B cell (primary cell): ENCODE data around the gene SEMA4C. TPM values are rescaled to one million over a fixed set of nuclear protein-coding genes. Genes with fewer than 3 reads are reported as not detected.

ENCODE experiments used
- ATAC-seq: fragments of 200-7000 bp; cut with Tn5 transposase; one replicate; pipeline ENCODE4 v1.10.0; 2021; ENCODE audit warnings: low read depth, mild to moderate bottlenecking, moderate number of reproducible peaks, moderate library complexity
- CTCF ChIA-PET: fragments of 350-600 bp; sonication (Branson Sonifier 250); formaldehyde crosslinking; loops from one replicate; lab custom pipeline; 2021; ENCODE audit warnings: antibody characterized with exemption, inconsistent platforms; lab: Charles Lee
- POLR2A ChIA-PET: fragments of 350-600 bp; sonication (Branson Sonifier 250); formaldehyde crosslinking; loops from one replicate; lab custom pipeline; 2021; ENCODE audit warnings: antibody characterized with exemption; lab: Charles Lee
- DNase-seq: peaks from one replicate; pipeline ENCODE4 v3.0.0; 2013
- H2AFZ ChIP-seq: 2 replicates; pipeline ENCODE4 v1.6.1; 2012; ENCODE audit warnings: mild to moderate bottlenecking, low read depth, low read length; ENCODE audit not compliant: insufficient read depth, poor library complexity, severe bottlenecking
- H3K27ac ChIP-seq, 2 donors: 1 replicate in 1 of 2; 2 replicates in 1 of 2; pipeline ENCODE4 v1.5.1; 2012 to 2013; ENCODE audit warnings: low read length in 2 of 2, mild to moderate bottlenecking in 2 of 2, moderate library complexity in 1 of 2
- H3K27me3 ChIP-seq, 4 experiments: fragments of 200-600 bp in 1 of 4; sonication (generic) in 1 of 4; replicated peaks in 1 of 4; 1 replicate in 2 of 4; 2 replicates in 2 of 4; pipeline versions ENCODE4 v1.6.1 to v1.7.0; 2013 to 2016; ENCODE audit warnings: low read length in 3 of 4, mild to moderate bottlenecking in 2 of 4, mixed read lengths in 1 of 4, moderate library complexity in 1 of 4; ENCODE audit not compliant: insufficient read depth in 4 of 4, control insufficient read depth in 3 of 4; ENCODE audit errors: control extremely low read depth in 1 of 4
- H3K36me3 ChIP-seq, 2 experiments: replicated peaks in 1 of 2; 1 replicate in 1 of 2; 2 replicates in 1 of 2; pipeline versions ENCODE4 v1.6.1 to v1.7.1; 2013; ENCODE audit warnings: low read length in 1 of 2; ENCODE audit not compliant: insufficient read depth in 2 of 2, control insufficient read depth in 1 of 2; ENCODE audit errors: control extremely low read depth in 1 of 2, extremely low read depth in 1 of 2
- H3K4me1 ChIP-seq, 2 donors: fragments of 200-600 bp in 1 of 2; sonication (generic) in 1 of 2; 1 replicate in 1 of 2; 2 replicates in 1 of 2; pipeline versions ENCODE4 v1.5.1 to v1.6.1; 2013 to 2017; ENCODE audit warnings: low read length in 2 of 2; ENCODE audit not compliant: control insufficient read depth in 2 of 2, insufficient read depth in 2 of 2
- H3K4me2 ChIP-seq: replicated peaks from 2 replicates; pipeline ENCODE3; 2012; ENCODE audit warnings: mild to moderate bottlenecking, low read depth, low read length; ENCODE audit not compliant: poor library complexity, severe bottlenecking
- H3K4me3 ChIP-seq, 5 experiments: fragments of 200-600 bp in 1 of 5; sonication (generic) in 1 of 5; 1 replicate in 3 of 5; 2 replicates in 2 of 5; pipeline versions ENCODE4 v1.5.1 to v1.7.0; 2011 to 2016; ENCODE audit warnings: low read length in 4 of 5, mild to moderate bottlenecking in 4 of 5, low read depth in 2 of 5, control low read depth in 1 of 5, moderate library complexity in 1 of 5; ENCODE audit not compliant: insufficient read depth in 1 of 5; ENCODE audit errors: control extremely low read depth in 1 of 5, extremely low read depth in 1 of 5
- H3K79me2 ChIP-seq: fragments of 200-600 bp; sonication (generic); one replicate; pipeline ENCODE4 v1.6.0; 2016; ENCODE audit warnings: low read length; ENCODE audit not compliant: control insufficient read depth, insufficient read depth
- H3K9ac ChIP-seq: fragments of 200-600 bp; sonication (generic); 2 replicates; pipeline ENCODE4 v1.6.1; 2017; ENCODE audit warnings: mild to moderate bottlenecking, low read length, moderate library complexity
- H3K9me3 ChIP-seq, 3 donors: one replicate each; pipeline versions ENCODE4 v1.6.1 to v1.7.1; 2013; ENCODE audit warnings: low read length in 2 of 3; ENCODE audit not compliant: control insufficient read depth in 2 of 3, insufficient read depth in 1 of 3; ENCODE audit errors: control extremely low read depth in 1 of 3
- H4K20me1 ChIP-seq: 2 replicates; pipeline ENCODE4 v1.6.0; 2012; ENCODE audit warnings: mild to moderate bottlenecking, low read length; ENCODE audit not compliant: insufficient read depth, control insufficient read depth, poor library complexity, severe bottlenecking
- H3K27ac Mint-ChIP-seq: one replicate; pipeline ENCODE4 v1.8.0; 2021; ENCODE audit warnings: mixed read lengths
- H3K27me3 Mint-ChIP-seq: one replicate; pipeline ENCODE4 v1.8.0; 2021; ENCODE audit warnings: mixed read lengths
- H3K4me1 Mint-ChIP-seq: one replicate; pipeline ENCODE4 v1.8.0; 2021; ENCODE audit warnings: mixed read lengths
- H3K4me3 Mint-ChIP-seq: one replicate; pipeline ENCODE4 v1.8.0; 2021; ENCODE audit warnings: mixed read lengths
- H3K9me3 Mint-ChIP-seq: one replicate; pipeline ENCODE4 v1.8.0; 2022; ENCODE audit warnings: mixed read lengths; ENCODE audit not compliant: insufficient read depth
- EZH2 ChIP-seq: IDR thresholded peaks from 2 replicates; pipeline ENCODE4 v1.6.1; 2012; ENCODE audit warnings: borderline replicate concordance, low read depth, mild to moderate bottlenecking, moderate library complexity, low read length; ENCODE audit not compliant: insufficient read depth, poor library complexity, severe bottlenecking
- WGBS: methylation state at CpG from one replicate; pipeline ENCODE4 v1.1.5; 2013; ENCODE audit warnings: missing lambda C conversion rate; ENCODE audit not compliant: insufficient coverage; 5-methylcytosine and 5-hydroxymethylcytosine counted together
- intact Hi-C: fragments of 100-400 bp; cut with micrococcal nuclease; formaldehyde crosslinking; loops from one replicate; pipeline ENCODE4 v1.10.0; 2022
- polyA plus RNA-seq: library from polyadenylated mRNA; depleted of rRNA; stranded (reverse); fragments of >200 nt; gene quantifications from 2 replicates; pipeline ENCODE4 v1.2.3, GENCODE V29; 2012
- total RNA-seq, 2 donors: library from RNA; stranded (reverse); fragments of 120-200 nt in 1 of 2; gene quantifications; 1 replicate in 1 of 2; 2 replicates in 1 of 2; pipeline versions ENCODE4 v1.2.3 to v1.2.4, GENCODE V29; 2013 to 2022
- TF ChIP-seq, protein P1 (sequence below): fragments of 200-600 bp; IDR thresholded peaks from one replicate; pipeline ENCODE4 v1.8.0; 2022; ENCODE audit warnings: antibody characterized with exemption, mild to moderate bottlenecking

The SEMA4C gene
- total and polyA plus RNA-seq, 2 donors (not counting 1 experiment from before 2014, with no cell fraction given), result 0.28 to 0.94 TPM

DNA sequence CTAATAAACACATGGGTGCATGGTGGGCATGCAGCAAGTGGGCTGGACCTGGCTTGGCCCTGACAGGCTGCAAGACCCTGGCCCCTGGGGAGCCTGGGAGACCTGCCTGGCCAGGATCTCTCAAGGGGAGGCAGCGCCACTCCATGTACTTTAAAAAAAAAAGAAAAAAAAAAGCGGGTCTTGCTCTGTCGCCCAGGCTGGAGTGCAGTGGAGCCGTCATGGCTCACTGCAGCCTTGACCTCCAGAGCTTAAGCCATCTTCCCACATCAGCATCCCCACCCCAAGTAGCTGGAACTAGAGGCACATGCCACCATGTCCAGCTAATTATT lies 29.5 kb upstream of the SEMA4C start:
- Mint-ChIP-seq H3K4me3 (no peak overlapping the region), H3K27me3 (peaks cover 3% of the 10 kb centered on the region), H3K27ac (no peak overlapping the region), H3K4me1 (peaks cover 5% of the 10 kb centered on the region), H3K9me3 (no peaks in the 10 kb centered on the region)
- no peak overlapping the region for H3K4me2 ChIP-seq
- no peaks in the 10 kb centered on the region for H3K79me2 ChIP-seq
- ATAC-seq (no peak), DNase-seq (no peak)
- no peak overlapping the region for H3K9ac ChIP-seq
- H3K4me3 ChIP-seq, result no peak overlapping the region
- intact Hi-C loops, result no loop called here
- POLR2A ChIA-PET, result no interaction called here
- no peaks in the 10 kb centered on the region for H4K20me1 ChIP-seq
- H3K27me3 ChIP-seq, result no peaks in the 10 kb centered on the region
- no peaks in the 10 kb centered on the region for H3K36me3 ChIP-seq
- TF ChIP-seq, protein P1, sequence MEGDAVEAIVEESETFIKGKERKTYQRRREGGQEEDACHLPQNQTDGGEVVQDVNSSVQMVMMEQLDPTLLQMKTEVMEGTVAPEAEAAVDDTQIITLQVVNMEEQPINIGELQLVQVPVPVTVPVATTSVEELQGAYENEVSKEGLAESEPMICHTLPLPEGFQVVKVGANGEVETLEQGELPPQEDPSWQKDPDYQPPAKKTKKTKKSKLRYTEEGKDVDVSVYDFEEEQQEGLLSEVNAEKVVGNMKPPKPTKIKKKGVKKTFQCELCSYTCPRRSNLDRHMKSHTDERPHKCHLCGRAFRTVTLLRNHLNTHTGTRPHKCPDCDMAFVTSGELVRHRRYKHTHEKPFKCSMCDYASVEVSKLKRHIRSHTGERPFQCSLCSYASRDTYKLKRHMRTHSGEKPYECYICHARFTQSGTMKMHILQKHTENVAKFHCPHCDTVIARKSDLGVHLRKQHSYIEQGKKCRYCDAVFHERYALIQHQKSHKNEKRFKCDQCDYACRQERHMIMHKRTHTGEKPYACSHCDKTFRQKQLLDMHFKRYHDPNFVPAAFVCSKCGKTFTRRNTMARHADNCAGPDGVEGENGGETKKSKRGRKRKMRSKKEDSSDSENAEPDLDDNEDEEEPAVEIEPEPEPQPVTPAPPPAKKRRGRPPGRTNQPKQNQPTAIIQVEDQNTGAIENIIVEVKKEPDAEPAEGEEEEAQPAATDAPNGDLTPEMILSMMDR, result no peak
- no peak for TF ChIP-seq EZH2
- H3K4me1 ChIP-seq, result no peaks in the 10 kb centered on the region
- H3K27ac ChIP-seq, result no peak overlapping the region
- H2AFZ ChIP-seq, result no peak overlapping the region
- CTCF ChIA-PET, result interaction anchor here (0.7 kb wide), 1 partner anchor 286 kb away, joined by 5 read pairs; no protein-coding TSS in a partner anchor
- no peaks in the 10 kb centered on the region for H3K9me3 ChIP-seq
- 100% methylated on average over 1 of the region's 4 CpGs for WGBS

DNA sequence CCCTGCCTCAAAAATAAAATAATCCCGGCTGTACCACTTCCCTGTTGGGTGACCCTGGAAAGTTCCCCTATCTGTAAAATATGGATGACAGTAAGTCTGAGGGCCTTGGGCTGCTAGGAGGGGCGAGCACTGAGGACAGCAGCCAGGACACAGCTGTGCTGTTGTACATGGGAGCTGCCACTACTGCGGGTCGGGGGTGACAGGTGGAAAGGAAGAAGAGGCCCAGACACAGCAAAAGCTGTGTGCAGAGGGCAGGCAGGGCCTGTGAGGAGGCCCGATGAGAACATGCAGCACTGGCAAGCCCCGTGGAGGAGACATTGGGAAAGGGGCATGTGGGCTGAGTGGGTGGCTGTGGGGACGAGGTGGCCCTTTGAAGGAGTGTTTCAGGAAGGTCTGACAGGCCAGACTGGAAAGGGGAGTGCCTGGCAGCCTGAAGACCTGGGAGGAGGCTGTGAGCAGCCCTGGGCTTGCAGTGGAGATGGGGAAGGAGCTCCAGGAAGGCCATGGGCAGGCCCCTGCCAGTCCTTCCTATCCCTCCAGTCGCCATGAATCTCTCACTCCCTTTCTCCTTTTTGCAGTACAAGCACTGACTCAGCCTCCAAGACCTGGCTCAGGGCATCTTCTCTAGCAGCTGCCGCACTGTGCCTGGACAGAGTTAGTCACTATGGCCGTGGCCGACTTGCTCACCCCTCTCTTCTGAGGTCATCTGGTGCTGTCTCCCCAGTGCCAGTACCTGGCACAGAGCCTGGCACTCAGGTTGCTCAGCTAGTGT lies 28.9 kb upstream of the SEMA4C start:
- H3K36me3 ChIP-seq, result no peaks in the 10 kb centered on the region
- H3K9ac ChIP-seq, result no peak overlapping the region
- H2AFZ ChIP-seq, result no peak overlapping the region
- Mint-ChIP-seq H3K27me3 (peaks cover 3% of the 10 kb centered on the region), H3K27ac (no peak overlapping the region), H3K4me1 (peaks cover under 1% of the 10 kb centered on the region), H3K4me3 (no peak overlapping the region), H3K9me3 (no peaks in the 10 kb centered on the region)
- H3K27me3 ChIP-seq, result no peaks in the 10 kb centered on the region
- DNase-seq, result no peak
- intact Hi-C loops, result no loop called here
- H3K79me2 ChIP-seq, result no peaks in the 10 kb centered on the region
- H3K27ac ChIP-seq, result no peak overlapping the region
- H4K20me1 ChIP-seq, result no peaks in the 10 kb centered on the region
- WGBS, result 91% methylated on average over 10 of the region's 11 CpGs
- CTCF ChIA-PET, result interaction anchor here (0.7 kb wide), 1 partner anchor 286 kb away, joined by 5 read pairs; no protein-coding TSS in a partner anchor
- no peak overlapping the region for H3K4me2 ChIP-seq
- POLR2A ChIA-PET, result interaction anchor here (0.5 kb wide), 1 partner anchor 18 kb away, joined by 4 read pairs; no protein-coding TSS in a partner anchor
- ATAC-seq, result no peak
- no peaks in the 10 kb centered on the region for H3K4me1 ChIP-seq
- no peak for TF ChIP-seq EZH2
- TF ChIP-seq, protein P1, result no peak
- H3K9me3 ChIP-seq, result no peaks in the 10 kb centered on the region
- no peak overlapping the region for H3K4me3 ChIP-seq
